Left forelimb (tissue), 1 donor: ENCODE results near the gene EFCAB6.
"Not testable (repeated sequence)": the region's sequence is repeated elsewhere in the genome, so short reads cannot be mapped to it uniquely, and the experiment has no call there.

Source experiments
- DNase-seq: peaks from one replicate; pipeline ENCODE4 v3.0.0-alpha.2; 2018; ENCODE audit warnings: low spot score

The EFCAB6 gene

DNA sequence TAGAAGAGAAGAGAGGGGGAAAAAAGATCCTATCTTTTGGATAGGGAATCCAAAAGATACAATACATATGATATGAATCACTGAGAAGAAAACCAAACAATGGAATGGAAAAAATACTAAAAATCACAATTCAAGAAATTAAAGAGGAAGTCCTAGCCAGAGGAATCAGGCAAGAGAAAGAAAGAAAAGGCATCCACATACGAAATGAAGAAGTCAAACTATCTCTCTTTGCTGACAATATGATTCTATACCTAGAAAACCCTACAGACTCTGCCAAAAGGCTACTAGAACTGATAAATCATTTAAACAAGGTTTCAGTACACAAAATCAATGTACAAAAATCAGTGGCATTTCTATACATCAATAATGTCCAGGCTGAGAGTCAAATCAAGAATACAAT lies 91.4 kb downstream of the EFCAB6 start:
- no peak for DNase-seq

- DNase-seq, result no peak
Measured at GRCh38 chr22:43714104-43714503, 98.0 kb downstream of the EFCAB6 start.

GRCh38 chr22:43711681-43712080 lies 100.4 kb downstream of the EFCAB6 start:
- no peak for DNase-seq

DNA sequence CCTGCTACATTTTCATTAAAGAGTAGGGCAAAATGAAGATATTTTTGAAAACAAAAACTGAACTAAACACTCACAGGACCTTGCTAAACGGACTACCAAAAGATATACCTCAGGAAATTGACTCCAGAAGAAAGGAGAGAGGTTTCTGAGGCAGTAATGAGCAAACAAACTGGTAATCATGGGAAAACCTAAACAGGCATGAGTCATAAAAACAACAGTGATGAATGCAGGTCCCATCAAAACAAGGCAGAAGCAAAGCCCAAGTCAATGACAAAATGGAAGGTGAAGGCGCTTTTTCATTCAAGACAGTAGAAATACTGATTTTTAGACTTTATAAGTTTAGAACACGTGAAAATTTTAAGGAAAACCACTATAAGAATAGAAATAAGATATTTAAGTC lies 104.5 kb downstream of the EFCAB6 start:
- no peak for DNase-seq

DNA sequence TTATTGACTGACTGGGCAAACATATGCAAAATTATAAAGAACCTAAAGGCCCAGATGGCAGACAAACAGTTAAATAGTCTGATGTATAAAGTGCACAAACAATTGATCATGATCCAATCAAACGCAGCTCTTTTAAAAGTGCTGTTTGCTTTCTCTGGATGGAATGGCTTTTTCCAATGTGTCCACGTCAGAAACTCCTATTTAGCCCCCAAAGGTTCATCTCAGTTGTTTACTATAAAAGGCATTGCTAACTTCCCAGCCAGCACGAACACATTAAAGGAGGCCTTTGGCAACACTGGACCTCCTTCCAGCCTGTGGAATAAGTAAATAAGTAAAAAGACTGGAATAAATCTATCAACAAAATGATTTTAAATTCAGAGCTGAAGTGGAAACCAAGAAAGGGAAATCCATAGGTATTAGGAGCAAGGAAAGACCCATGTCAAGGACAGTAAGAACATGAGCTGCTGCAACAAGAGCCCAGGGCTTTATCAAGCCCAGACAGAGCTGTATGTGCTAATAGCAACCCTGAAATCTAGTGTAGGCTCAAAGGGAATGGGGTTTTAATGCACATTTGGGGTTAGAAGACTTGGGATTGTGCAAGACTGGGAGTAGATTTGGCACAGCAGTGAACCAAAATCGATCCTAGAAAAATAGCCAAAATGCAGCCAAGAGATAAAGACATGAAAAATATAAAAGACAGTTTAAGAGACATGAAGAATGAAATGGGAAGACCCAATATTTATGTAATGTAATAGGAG lies 105.4 kb downstream of the EFCAB6 start:
- no peak for DNase-seq

DNA sequence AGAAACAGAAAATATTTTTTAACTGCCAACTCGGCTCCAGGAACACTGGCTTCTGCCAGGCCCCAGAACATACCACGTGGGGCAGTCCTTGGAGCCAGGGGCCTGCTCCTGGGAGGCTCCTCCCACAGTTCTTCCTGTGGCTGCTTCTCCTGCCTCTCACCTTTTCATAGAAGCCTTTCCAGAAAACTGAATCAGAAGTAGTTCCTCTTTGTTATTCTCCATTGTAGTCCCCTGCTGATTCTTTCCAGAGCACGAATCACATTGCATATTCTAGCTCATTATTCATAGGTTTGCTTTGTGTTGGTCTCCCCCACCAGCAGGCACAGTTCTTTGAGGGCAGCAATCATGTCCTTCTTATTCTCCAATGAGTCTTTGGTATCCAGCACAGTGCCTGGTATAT lies 106.0 kb downstream of the EFCAB6 start:
- no peak for DNase-seq

DNA sequence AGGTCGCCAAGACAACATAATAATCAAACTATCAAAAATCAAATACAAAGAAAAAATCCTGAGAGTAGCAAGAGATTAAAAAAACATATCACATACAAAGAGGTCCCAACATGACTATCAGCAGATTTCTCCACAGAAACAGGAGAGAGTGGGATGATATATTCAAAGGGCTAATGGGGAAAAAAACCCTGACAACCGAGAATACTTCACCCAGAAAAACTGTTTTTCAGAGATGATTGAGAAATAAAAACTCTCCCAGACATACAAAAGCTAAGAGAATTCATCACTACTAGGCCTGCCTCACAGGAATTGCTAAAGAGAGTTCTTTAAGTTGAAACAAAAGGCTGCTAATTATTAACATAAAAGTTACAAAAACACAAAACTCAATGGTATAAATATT lies 108.1 kb downstream of the EFCAB6 start:
- DNase-seq, result no peak

- DNase-seq, result no peak
Measured at GRCh38 chr22:43698403-43698802, 113.7 kb downstream of the EFCAB6 start.

- DNase-seq, result no peak
Measured at GRCh38 chr22:43697894-43698293, 114.2 kb downstream of the EFCAB6 start.

GRCh38 chr22:43693249-43693648 lies 118.9 kb downstream of the EFCAB6 start:
- no peak for DNase-seq

- DNase-seq, result no peak
Measured at GRCh38 chr22:43689356-43689755, 122.7 kb downstream of the EFCAB6 start.

- DNase-seq, result no peak
Measured at GRCh38 chr22:43682851-43683250, 129.3 kb downstream of the EFCAB6 start.

GRCh38 chr22:43681731-43682360 lies 130.3 kb downstream of the EFCAB6 start:
- DNase-seq, result no peak

DNA sequence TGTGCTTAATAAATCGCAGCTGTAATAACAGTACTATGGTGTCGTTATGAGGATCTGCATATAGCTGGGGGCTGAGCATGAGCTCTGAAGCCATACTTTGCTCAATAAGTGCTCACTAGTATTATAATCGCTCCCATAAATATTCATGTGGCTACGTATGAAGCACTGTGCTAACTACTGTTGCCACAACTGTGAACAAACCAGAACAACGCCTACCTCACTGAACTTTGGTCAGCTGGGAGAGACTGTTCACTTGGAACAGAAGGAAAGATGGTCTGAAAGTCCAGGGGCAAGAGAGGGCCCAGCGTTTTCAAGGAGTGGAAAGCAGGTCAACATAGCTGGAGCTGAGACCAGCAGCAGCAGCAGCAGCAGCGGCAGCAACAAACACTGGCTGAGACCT lies 141.6 kb downstream of the EFCAB6 start:
- DNase-seq, result no peak

DNA sequence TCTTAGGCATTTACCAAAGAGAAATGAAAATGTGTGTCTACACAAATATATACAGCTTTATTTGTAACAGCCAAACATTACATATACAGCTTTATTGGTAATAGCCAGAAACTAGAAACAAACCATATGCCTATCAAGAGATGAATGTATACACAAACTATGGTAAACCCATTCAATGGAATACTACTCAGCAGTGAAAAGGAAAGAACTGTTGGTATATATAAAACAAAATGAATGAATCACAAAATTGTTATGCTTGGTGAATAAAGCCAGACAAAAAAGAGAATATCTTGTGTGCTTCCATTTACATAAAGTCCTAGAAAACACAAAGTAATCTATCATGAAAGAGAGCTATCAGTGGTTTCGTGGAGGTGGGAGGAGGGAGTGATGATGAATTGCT lies 142.9 kb downstream of the EFCAB6 start:
- no peak for DNase-seq

- DNase-seq, result no peak
Measured at GRCh38 chr22:43667656-43668055, 144.4 kb downstream of the EFCAB6 start.

- no peak for DNase-seq
Measured at GRCh38 chr22:43666457-43666856, 145.6 kb downstream of the EFCAB6 start.

DNA sequence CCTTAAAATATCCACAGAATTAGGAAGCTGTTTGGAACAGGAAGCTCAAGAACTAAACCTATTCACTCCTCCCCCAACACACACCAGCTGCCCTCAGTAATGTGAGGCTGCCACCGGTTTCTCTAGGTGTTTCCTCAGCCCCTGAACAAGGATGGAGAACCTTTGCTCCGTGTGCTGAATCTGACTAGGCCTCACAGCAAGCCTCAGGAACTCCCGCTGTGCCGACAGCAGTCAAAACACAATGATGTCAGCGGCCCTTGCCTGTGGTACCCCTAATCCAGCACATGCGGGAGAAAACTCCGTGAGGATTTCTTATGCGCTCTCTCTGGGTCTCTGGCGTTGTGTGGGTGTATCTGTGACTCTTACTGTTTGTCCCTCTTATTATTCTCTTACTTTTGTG lies 153.3 kb downstream of the EFCAB6 start:
- DNase-seq, result no peak

GRCh38 chr22:43656581-43656980 lies 155.5 kb downstream of the EFCAB6 start:
- DNase-seq, result not testable (repeated sequence)

DNA sequence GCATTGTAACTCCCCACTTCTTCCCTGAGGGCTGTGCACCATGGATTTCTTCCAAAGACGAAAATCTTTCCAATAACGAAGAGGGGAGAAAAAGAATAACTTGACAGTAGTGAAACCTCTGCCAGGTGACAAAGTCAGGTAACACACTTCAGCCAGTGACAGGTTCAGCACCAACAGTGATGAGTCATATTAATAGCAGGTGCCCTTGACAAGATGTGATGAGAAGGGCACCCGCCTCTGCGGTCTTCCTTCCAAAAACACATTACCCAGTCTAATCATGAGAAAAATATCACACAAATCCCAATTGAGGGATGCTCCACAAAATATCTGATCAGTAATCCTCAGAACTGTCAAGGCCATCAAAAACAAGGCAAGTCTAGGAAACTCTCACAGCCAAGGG lies 157.8 kb downstream of the EFCAB6 start:
- DNase-seq, result no peak

- no peak for DNase-seq
Measured at GRCh38 chr22:43652845-43653244, 159.3 kb downstream of the EFCAB6 start.

DNA sequence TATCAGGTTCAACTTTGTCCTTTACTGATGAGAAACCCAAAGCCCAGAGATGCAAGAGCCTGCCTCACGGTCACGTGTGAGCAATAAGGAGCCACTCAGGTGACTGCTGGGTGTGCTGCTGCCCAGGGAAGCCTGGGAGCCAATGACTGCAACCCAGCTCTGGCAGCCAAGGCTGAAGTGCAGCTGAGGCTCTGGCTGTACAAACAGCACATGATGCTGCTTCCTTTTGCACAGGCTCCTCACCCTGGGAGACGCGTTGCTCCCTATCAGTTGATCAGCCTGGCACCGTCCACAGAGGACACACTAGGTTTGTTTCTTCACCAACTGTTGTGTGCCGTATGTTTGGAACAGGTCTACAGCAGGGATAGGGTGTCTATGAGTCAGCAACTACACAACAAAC lies 168.7 kb downstream of the EFCAB6 start:
- DNase-seq, result no peak

DNA sequence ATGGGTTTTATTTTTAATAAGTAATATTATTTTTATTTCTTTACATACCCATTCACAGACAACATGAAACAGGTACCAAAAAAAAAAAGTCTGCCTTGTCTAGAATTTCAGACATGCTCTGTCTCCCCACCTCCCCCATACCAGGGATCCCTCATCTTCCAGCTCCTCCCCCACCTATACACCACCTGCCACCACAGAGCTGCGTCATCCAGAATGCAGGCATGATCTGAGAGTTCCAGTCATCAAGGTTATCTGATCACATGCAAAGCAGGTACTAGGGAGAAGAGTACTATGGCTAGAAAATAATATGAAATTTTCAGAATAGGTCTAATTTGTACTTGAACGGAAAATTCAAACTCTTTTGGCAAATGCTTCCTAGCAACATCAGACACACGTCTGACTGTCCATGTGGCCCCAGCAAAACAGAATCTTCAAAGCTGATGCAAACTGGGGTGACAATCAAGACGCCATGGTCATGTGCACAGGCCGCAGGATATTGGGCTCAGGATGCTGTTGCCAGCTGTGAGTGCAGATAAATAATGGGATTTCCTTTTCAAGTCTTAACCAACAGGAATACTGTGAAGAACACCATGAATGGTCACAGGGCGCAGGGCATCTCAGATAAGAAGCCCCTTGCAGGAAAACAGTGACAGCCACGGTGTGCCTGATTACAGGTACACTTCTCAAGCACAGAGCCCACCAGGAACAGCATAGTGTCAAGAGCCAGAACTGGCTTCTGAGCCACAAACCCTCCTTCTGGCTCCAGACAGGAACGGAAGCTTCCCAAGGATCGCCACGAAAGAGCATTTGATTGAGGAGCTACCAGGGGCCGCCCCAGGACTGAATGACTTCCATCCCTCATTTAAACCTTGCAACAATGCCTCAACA lies 169.5 kb downstream of the EFCAB6 start:
- DNase-seq, result no peak
